ENCODE measurements around the gene VPS39.

Gene VPS39

GRCh38 chr15:42121682-42122081 is 86.4 kb downstream of the VPS39 start:
- DNase-seq = no peak

GRCh38 chr15:42121021-42121420 is 87.1 kb downstream of the VPS39 start:
- no peak for DNase-seq

DNA sequence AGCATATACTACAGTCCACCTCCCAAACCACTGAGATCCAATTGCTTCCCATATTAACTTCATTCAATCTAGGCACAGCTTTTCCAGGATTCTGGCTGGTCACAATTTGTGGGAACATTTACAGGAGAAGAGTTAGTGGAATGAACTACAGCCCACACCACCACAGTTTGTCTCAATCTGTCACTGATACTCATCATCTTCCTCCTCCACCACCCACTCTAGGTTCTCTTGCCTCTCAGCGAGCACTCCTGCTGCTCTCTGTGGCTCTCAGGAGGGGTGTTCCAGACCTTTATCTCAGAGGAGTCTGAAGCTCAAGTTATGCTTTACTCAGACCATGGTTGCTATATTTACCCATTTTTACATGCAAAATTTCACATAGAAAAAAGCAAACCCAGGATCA is 87.8 kb downstream of the VPS39 start:
- DNase-seq = no peak

- no peak for DNase-seq
These were observed 88.7 kb downstream of the VPS39 start for GRCh38 chr15:42119446-42119760.

DNA sequence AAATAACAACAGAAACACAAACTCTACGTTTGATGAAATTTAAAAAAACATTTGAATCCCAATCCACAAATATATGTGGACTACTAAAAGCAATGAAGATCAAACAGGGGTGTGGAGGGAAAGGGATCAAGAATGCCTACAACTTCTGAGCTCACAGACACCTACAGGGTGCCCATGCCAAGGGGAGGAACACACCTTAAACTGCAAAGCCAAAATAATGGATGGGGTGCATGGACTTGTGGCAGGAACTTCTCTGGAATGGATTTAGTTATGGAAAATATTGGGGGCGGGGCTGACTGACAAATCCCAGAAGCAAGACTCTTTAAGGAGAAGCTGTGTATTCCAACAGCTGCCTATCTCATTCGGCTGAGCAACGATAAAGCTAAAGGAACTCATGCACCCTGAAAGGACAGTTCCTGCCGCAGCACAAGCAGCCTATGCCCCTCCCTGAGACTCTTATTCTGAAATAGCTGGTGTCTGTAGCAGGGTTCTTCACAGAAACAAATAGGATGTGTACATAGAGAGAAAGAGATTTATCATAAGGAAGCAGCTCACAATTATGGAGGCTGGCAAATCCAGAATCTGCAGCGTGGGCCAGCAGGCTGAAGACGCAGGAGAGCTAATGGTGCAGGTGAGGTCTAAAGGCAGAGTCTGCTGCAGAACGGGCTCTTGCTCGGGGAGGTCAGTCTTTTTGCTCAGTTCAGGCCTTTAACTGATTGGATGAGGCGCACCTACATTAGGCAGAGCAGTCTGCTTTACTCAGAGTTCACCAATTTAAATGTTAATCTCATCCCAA is 89.3 kb downstream of the VPS39 start:
- no peak for DNase-seq

- DNase-seq = no peak
These were observed 96.2 kb downstream of the VPS39 start for GRCh38 chr15:42111924-42112323.

GRCh38 chr15:42110367-42110766 is 97.7 kb downstream of the VPS39 start:
- no peak for DNase-seq

DNA sequence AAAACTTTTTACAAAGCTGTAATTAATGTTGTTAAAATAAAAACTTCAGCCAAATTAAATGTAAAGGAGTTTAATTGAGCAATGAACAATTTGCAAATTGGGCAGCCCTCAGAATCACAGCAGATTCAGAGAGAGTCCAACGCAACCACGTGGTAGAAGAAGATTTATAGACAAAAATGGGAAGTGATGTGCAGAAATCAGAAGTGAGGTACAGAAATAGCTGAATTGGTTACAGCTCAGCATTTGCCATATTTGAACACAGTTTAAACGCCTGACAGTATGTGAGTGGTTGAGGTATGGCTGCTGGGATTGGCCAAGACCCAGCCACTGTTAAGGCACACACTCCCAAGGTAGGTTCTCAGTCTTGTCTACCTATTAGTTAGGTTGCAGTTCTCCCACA is 99.3 kb downstream of the VPS39 start:
- DNase-seq = no peak
